HT1080 (cell line): ENCODE measurements around the gene FKBP10. TPM values are rescaled to one million over a fixed set of nuclear protein-coding genes. Genes with fewer than 3 reads are reported as not detected.
A peak's percentile ranks its signal among the peaks of the same experiment; 100 is the strongest.
"Not testable (repeated sequence)": the region's sequence is repeated elsewhere in the genome, so short reads cannot be mapped to it uniquely, and the experiment has no call there.

ENCODE experiments used
- DNase-seq: peaks from one replicate; pipeline ENCODE4 v3.0.0-alpha.2; 2015; ENCODE audit warnings: low read depth
- total RNA-seq: library from RNA; depleted of rRNA; stranded (reverse); fragments of >200 nt; shearing (Covaris generic); gene quantifications from 2 replicates; pipeline ENCODE4 v1.2.3, GENCODE V29; 2014

Gene FKBP10
- total RNA-seq, 1 experiment from 2014 or later: 204 TPM

- no peak for DNase-seq
Observed at GRCh38 chr17:41810659-41811548, 1.9 kb upstream of the FKBP10 start.

- DNase-seq: peak; percentile 78
Observed at GRCh38 chr17:41811549-41812380, 1.0 kb upstream of the FKBP10 start, which contains the start of gene P3H4. TSS of gene P3H4 (minus strand) at chr17:41811949. CDS start at chr17:41811915, 34 bp downstream.

GRCh38 chr17:41813152-41813680 is 412 bp downstream of the FKBP10 start:
- DNase-seq: no peak

- DNase-seq: no peak
Observed at GRCh38 chr17:41813699-41814124, 908 bp downstream of the FKBP10 start.

- DNase-seq: no peak
Observed at GRCh38 chr17:41814195-41814594, 1.4 kb downstream of the FKBP10 start.

- no peak for DNase-seq
Observed at GRCh38 chr17:41816637-41817320, 4.0 kb downstream of the FKBP10 start.

- no peak for DNase-seq
Observed at GRCh38 chr17:41818024-41818423, 5.2 kb downstream of the FKBP10 start.

- DNase-seq: no peak
Observed at GRCh38 chr17:41821776-41822175, 9.0 kb downstream of the FKBP10 start.

GRCh38 chr17:41822216-41823140 is 9.7 kb downstream of the FKBP10 start:
- DNase-seq: no peak

GRCh38 chr17:41823141-41823524 is 10.3 kb downstream of the FKBP10 start:
- DNase-seq: no peak

- DNase-seq: no peak
Observed at GRCh38 chr17:41823580-41823979, 10.8 kb downstream of the FKBP10 start.

- no peak for DNase-seq
Observed at GRCh38 chr17:41824086-41824485, 11.3 kb downstream of the FKBP10 start.

- DNase-seq: no peak
Observed at GRCh38 chr17:41825175-41825845, 12.5 kb downstream of the FKBP10 start.

GRCh38 chr17:41829961-41830360 is 17.2 kb downstream of the FKBP10 start:
- DNase-seq: not testable (repeated sequence)

- DNase-seq: no peak
Observed at GRCh38 chr17:41835214-41835799, 22.5 kb downstream of the FKBP10 start.

GRCh38 chr17:41835800-41836549 is 23.2 kb downstream of the FKBP10 start, which contains the start of gene NT5C3B:
TSS of gene NT5C3B (minus strand) at chr17:41836232. CDS start at chr17:41836193, 39 bp downstream.
- peak; percentile 38 for DNase-seq

GRCh38 chr17:41836550-41837196 is 23.9 kb downstream of the FKBP10 start:
- no peak for DNase-seq
